ENCODE measurements around the gene ROCK2.

GRCh38 chr2:11144738-11145079 is 199.7 kb downstream of the ROCK2 start:
- no peak for TF ChIP-seq CTCF (IDR thresholded peaks at IDR 0.05)
- no peak for TF ChIP-seq POLR2A (IDR thresholded peaks at IDR 0.05)
- TF ChIP-seq EP300 (IDR thresholded peaks at IDR 0.05), result no peak
